ENCODE data around the gene PITRM1.
"Not testable (repeated sequence)": the region's sequence is repeated elsewhere in the genome, so short reads cannot be mapped to it uniquely, and the experiment has no call there.

PITRM1 gene

GRCh38 chr10:3196958-3197347, 24.4 kb upstream of the PITRM1 start:
- DNase-seq = no peak

DNA sequence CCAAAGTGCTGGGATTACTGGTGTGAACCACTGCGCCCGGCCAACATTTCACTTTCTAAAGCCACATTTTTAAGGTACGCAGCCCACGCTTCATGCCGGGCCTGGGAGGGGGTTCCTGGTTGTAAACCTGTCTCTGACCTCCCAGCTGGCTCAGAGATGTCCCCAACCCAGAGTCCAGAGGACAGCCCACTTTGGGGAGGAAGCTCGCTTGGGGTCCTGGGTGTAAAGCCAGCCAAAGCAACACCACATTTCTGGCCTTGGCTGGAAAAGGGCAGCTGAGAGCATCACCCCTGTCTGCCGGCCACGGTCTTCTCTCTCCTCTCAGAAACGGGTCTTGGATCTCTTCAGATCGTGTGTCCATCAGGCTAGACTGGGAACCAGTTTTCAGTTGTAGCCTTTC, 23.9 kb upstream of the PITRM1 start:
- DNase-seq = no peak

GRCh38 chr10:3195726-3196125, 23.1 kb upstream of the PITRM1 start:
- DNase-seq = no peak

- DNase-seq = no peak
Observed at GRCh38 chr10:3195286-3195685, 22.7 kb upstream of the PITRM1 start.

GRCh38 chr10:3194871-3195270, 22.3 kb upstream of the PITRM1 start:
- no peak for DNase-seq

DNA sequence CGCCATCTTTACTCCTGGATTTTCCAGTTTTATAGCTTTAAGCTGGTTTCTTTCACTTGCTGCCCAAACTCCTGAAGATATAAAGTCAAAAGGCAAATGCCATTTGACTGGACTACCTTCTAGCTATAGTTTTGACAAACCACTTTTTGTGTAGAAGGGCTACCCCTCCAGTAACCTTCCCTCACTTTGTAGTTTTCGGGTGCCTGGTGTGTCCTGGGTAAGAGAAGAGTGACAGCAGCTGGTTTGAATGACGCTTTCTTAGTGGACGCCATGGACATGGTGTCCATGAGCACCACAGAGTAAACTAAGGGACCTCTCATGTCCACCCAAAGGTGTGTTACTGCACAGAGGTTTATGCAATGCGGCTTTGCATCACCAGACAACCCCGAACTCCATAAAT, 21.2 kb upstream of the PITRM1 start:
- no peak for DNase-seq

DNA sequence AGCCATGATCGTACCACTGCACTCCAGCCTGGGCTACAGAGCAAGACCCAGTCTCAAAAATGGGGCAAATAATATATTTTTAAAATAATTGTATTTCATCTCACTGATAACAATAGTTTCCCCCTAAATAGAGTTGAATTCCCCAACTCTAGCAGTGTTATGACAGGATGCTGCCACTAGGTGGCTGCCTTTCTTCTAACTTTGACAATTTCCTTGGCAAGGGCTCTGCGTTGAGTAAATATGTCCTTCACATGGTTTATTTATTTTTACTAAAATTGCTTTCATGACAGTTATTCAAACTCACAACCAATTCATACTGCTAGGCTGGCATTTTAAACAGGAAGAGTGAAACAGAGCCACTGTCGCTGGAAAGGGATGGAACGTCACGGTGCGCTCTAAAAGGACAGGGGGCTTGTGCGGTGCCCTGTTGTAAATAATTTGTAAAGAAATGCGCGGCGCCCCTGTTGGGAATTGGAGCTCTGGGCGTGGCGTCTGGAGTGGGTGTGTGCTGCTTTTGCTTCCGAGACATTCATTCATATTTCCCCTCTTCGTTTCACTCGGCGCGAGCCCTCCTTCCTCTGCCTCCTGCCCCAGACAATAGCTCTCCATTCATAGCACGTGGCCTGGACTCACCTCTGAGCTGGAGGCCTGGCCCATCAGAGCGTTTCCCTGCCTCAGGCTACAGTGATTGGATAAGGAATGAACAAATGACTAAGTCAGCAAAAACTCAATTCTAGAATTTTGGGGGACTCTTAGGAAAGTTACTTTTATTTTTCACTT, 20.5 kb upstream of the PITRM1 start:
- peak; percentile 49 for DNase-seq

GRCh38 chr10:3190817-3191216, 18.2 kb upstream of the PITRM1 start:
- no peak for DNase-seq

DNA sequence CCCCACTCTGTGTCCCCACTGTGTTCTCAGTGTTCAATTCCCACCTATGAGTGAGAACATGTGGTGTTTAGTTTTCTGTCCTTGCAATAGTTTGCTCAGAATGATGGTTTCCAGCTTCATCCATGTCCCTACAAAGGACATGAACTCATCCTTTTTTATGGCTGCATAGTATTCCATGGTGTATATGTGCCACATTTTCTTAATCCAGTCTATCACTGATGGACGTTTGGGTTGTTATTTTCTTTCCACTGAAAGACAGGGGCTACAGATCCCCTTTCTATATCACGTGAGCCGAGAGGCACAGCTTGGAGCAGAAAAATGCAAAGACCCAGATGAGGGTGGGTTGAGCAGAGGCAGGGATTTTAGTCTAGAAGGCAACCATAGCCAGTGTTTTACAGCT, 14.6 kb upstream of the PITRM1 start:
- not testable (repeated sequence) for DNase-seq

DNA sequence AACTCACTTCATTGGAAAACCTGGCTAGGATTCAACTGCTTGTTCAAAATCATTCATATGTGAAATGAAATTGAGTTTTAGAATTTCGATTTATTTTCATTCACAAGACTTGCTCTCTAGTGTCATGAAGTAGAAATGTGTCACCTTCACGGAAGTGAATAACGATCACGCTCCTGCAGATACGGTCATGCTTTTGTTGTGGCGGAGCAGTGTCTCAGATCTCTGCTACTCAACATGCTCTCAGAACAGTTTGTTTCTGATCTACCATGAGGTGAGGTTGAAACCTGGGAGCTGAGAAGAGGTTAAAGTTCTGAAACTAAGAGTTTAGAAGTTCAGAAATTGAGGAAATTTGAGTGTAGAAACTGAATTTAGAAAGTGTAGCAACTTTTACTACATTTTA, 13.8 kb upstream of the PITRM1 start:
- DNase-seq = no peak

GRCh38 chr10:3185386-3185785, 12.8 kb upstream of the PITRM1 start:
- no peak for DNase-seq

- DNase-seq = no peak
Observed at GRCh38 chr10:3180355-3181025, 7.9 kb upstream of the PITRM1 start.

DNA sequence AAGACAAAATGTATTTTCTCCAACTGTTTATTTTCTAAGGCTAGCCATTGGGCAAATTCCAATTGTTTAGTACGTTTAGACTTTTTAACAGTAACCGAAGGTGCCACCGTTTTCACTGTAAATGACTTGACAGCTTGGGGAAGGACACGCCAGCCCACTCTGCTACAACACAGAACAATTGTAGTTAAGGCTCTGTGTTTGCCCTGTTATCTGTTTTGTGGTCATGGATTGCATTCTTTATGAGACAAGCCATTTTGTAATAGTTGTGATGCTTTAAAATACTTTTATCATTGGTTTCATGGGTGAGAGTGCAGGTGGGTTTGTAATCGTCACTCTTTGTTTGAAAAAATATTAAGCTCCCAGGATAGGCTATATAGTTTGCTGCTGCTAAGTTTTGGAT, 6.6 kb upstream of the PITRM1 start:
- DNase-seq = no peak

GRCh38 chr10:3178042-3178441, 5.5 kb upstream of the PITRM1 start:
- DNase-seq = no peak

GRCh38 chr10:3173171-3173878, 743 bp upstream of the PITRM1 start:
- peak; percentile 90 for DNase-seq

DNA sequence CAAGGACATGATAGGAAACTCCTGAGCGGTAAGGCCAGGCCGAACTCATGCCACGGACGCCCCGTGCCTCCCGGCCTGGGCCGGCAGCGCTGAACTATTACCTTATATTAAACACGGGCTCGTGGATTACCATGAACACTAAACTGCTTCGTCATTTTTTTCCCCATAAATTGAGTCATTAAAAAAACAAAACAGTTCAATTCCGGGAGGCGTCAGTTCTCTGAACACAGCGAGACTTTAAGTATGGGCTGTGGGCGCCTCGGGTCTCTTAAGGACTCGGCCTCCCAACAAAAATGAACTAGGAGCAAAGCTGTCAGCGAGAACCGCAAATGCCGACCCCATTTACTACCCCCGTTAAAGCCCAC, 519 bp downstream of the PITRM1 start:
- no peak for DNase-seq

GRCh38 chr10:3171488-3171887, 1.1 kb downstream of the PITRM1 start:
- DNase-seq = not testable (repeated sequence)

- DNase-seq = no peak
Observed at GRCh38 chr10:3169673-3170072, 2.9 kb downstream of the PITRM1 start.

DNA sequence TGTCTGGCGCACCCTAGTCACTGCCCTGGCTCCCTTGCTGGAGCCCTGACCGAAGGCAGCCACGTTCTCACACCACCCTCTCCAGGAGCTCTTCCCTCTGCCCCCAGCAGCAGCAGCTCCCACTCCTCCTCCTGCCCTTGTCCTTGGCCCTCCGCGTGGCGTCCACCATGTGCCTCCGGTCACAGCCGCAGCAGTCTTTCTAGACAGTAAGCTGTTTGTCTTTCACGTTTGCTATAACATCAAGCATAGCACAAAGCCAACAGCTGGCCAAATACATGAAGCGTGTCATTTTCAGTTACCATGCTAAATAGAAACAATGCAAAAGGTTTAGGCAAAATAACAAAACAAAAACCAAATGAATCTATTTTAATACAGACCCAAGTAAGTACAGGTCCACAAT, 3.3 kb downstream of the PITRM1 start:
- no peak for DNase-seq

GRCh38 chr10:3167611-3168330, 4.8 kb downstream of the PITRM1 start:
- no peak for DNase-seq

- DNase-seq = no peak
Observed at GRCh38 chr10:3166496-3167290, 5.9 kb downstream of the PITRM1 start.

GRCh38 chr10:3165196-3165595, 7.4 kb downstream of the PITRM1 start:
- DNase-seq = no peak

DNA sequence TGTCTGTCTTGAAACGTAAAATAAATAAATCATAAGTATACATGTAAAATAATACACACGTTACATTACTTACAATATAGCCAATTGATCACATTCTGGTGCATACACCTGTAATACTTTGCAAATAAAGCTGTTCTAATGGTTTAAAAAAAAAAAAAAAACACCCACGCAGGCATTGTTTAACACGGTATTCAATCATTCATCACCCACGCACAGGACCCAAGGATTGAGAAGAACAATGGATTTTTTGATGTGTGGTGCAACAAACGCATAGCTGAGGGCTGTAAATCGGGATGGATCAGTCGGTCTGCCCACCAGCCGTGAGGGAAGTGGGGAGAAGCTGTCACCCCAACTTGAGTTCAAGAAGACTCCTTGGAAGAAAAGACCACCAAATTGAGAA, 8.7 kb downstream of the PITRM1 start:
- DNase-seq = no peak

Data from DMS153 (cell line).